Tibial nerve (tissue), 4 donors: ENCODE results near the gene ETNK2. TPM values are rescaled to one million over a fixed set of nuclear protein-coding genes. Genes with fewer than 3 reads are reported as not detected.
A peak's percentile ranks its signal among the peaks of the same experiment; 100 is the strongest.

Experiments
- DNase-seq, 2 donors: peaks; one replicate each; pipeline ENCODE4 v3.0.0-alpha.2; 2019; ENCODE audit warnings: low spot score in 2 of 2
- H3K27ac ChIP-seq, 4 donors: fragments of 200-600 bp; sonication (generic) in 3 of 4; one replicate each; pipeline ENCODE4 v1.5.1; 2017 to 2019; ENCODE audit warnings: mild to moderate bottlenecking in 1 of 4
- H3K27me3 ChIP-seq, 2 donors: fragments of 200-600 bp; sonication (generic) in 1 of 2; one replicate each; pipeline versions ENCODE4 v1.5.1 to v1.6.0; 2017 to 2019
- H3K36me3 ChIP-seq, 3 donors: fragments of 200-600 bp; sonication (generic); one replicate each; pipeline ENCODE4 v1.5.1; 2018 to 2019
- H3K4me1 ChIP-seq, 4 donors: fragments of 200-600 bp; sonication (generic) in 3 of 4; one replicate each; pipeline ENCODE4 v1.5.1; 2017 to 2019
- H3K4me3 ChIP-seq, 4 donors: fragments of 200-600 bp; sonication (generic) in 3 of 4; one replicate each; pipeline ENCODE4 v1.5.1; 2017 to 2019; ENCODE audit warnings: mild to moderate bottlenecking in 1 of 4, moderate library complexity in 1 of 4
- H3K9me3 ChIP-seq, 4 donors: fragments of 200-600 bp; sonication (generic) in 3 of 4; one replicate each; pipeline ENCODE4 v1.5.1; 2017 to 2019
- CTCF ChIP-seq, 5 experiments: fragments of 200-600 bp in 3 of 5; fragments of 450-650 bp in 2 of 5; sonication (generic) in 3 of 5; IDR thresholded peaks; one replicate each; pipeline ENCODE4 v1.5.1; 2016 to 2019; ENCODE audit warnings: antibody characterized with exemption in 5 of 5, mild to moderate bottlenecking in 3 of 5, moderate library complexity in 2 of 5
- EP300 ChIP-seq, 2 donors: sonication (generic); formaldehyde crosslinking; IDR thresholded peaks; one replicate each; pipeline ENCODE4 v1.6.1; 2017; ENCODE audit warnings: antibody characterized with exemption in 2 of 2, mild to moderate bottlenecking in 1 of 2
- POLR2A ChIP-seq, 2 donors: fragments of 450-650 bp; IDR thresholded peaks; one replicate each; pipeline ENCODE4 v1.6.1; 2017; ENCODE audit warnings: antibody characterized with exemption in 2 of 2, mild to moderate bottlenecking in 2 of 2, moderate library complexity in 2 of 2
- WGBS, 2 donors: methylation state at CpG; one replicate each; pipeline ENCODE4 v1.1.5; 2018; 5-methylcytosine and 5-hydroxymethylcytosine counted together
- total RNA-seq, 4 donors: library from RNA; depleted of rRNA; stranded (reverse); fragments of >200 nt; gene quantifications; one replicate each; pipeline ENCODE4 v1.1.0, GENCODE V29; 2016

The ETNK2 gene
- total RNA-seq, 4 donors from 2014 or later, result 24.6 to 95.2 (median 67.8) TPM

GRCh38 chr1:204134103-204134502, 17.7 kb downstream of the ETNK2 start:
- DNase-seq, result no peak
- H3K27ac ChIP-seq, result no peak overlapping the region
- H3K4me1 ChIP-seq, result peaks cover 0 to 26% (median 5%) of the 10 kb centered on the region in 4 donors
- no peak overlapping the region for H3K4me3 ChIP-seq
- WGBS, 2 donors, result 79 to 85% methylated on average over 11 of the region's 11 CpGs
- TF ChIP-seq POLR2A (IDR thresholded peaks at IDR 0.05), result no peak
- TF ChIP-seq CTCF (IDR thresholded peaks at IDR 0.05), result no peak
- no peak for TF ChIP-seq EP300 (IDR thresholded peaks at IDR 0.05)
- no peaks in the 10 kb centered on the region for H3K9me3 ChIP-seq
- peaks cover 0 to 82% (median 0%) of the 10 kb centered on the region in 3 donors for H3K36me3 ChIP-seq
- no peaks in the 10 kb centered on the region for H3K27me3 ChIP-seq

DNA sequence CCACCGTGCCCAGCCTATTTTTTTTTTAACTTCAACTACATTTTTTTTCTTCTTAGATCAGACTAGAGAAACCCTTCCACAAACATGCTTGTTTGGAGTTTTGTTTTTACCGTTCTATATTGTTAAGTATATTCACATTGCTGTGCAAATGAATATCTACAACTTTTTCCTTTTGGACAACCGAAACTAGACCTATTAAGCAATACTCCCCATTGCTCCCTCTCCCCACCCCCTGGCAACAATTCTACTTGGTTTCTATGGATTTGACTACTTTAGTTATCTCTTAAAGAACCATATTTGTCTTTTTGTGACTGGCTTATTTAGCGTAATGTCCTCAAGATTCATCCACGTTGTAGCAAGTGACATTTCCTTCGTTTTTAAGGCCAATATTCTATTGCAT, 19.1 kb downstream of the ETNK2 start:
- Histone ChIP-seq H3K4me1 (peaks cover 0 to 40% (median 7%) of the 10 kb centered on the region in 4 donors), H3K36me3 (peaks cover 0 to 69% (median 0%) of the 10 kb centered on the region in 3 donors), H3K27me3 (no peaks in the 10 kb centered on the region), H3K4me3 (no peak overlapping the region), H3K27ac (no peak overlapping the region), H3K9me3 (no peaks in the 10 kb centered on the region)
- TF ChIP-seq CTCF (IDR thresholded peaks at IDR 0.05) (no peak), EP300 (IDR thresholded peaks at IDR 0.05) (no peak), POLR2A (IDR thresholded peaks at IDR 0.05) (no peak)
- no peak for DNase-seq
- WGBS, 2 donors, result 75 to 78% methylated on average over 6 of the region's 6 CpGs

DNA sequence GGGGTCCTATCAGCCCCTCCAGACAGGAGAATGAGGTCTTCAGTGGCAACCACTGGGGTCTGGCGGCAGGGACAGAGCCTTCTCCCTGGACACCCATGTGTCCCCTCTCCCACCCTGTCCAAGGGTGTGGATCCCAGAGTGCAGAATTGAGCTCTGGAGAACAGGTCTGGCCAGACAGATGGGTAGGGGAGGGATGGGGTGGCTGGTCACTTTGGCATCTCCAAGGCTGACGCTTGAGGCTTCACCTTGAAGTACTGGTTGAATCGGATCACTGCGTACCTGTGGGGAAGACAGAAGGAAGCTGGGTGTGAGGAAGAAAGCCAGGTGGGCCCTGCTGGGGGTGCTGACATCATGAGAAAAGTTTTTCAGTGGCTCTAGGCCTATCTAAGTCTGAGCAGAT, 19.9 kb downstream of the ETNK2 start:
- Histone ChIP-seq H3K4me3 (no peak overlapping the region), H3K4me1 (peaks cover 0 to 48% (median 12%) of the 10 kb centered on the region in 4 donors), H3K27ac (peak overlapping the region in 1 of 4 donors; percentile 88), H3K36me3 (peaks cover 0 to 64% (median 0%) of the 10 kb centered on the region in 3 donors), H3K27me3 (no peaks in the 10 kb centered on the region), H3K9me3 (no peaks in the 10 kb centered on the region)
- TF ChIP-seq EP300 (IDR thresholded peaks at IDR 0.05) (no peak), CTCF (IDR thresholded peaks at IDR 0.05) (no peak), POLR2A (IDR thresholded peaks at IDR 0.05) (no peak)
- DNase-seq, result no peak
- WGBS, 2 donors, result 82 to 96% methylated on average over 4 of the region's 4 CpGs

DNA sequence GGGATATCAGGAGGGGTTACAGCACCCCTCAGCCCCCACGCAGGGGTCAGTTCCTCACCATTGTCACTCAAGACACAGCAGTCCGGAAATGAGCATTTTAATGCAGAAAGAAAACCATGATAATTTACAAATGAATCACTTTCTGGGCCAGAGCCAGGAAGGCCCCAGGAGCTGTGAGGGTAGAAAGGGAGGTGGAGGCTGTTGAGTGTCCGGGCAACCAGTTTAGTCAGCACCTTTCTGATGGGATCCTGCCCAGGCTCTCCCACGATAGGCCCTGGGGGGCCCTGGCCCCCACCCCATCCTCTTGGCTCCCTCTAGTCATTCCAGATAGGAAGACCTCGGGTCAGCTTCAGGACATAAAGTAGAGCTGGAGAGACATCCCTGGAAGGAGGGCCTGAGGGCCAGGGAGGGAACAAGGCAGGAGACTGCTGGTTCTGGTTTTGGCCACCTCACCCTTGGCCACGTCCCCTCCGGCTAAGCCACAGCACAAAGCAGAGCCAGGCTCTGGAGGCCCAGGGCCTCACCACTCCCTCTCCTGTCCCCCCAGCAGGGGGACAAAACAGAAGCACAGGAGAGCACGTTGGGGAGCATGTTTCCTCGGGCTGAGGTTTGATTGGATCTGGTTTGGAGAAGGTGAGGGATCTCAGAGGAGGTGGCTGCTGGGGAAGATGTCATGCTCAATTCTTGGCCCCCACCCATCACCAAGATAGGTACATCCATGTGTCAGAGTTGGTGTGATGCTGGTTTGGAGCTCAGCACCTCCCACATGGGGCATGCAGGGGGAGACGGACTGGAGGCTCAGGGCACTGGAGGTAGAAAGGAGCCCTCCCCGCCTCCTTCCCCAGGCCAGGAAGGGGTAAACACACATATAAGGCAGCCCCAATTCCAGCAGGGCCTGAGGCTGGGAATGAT, 20.6 kb downstream of the ETNK2 start:
- TF ChIP-seq EP300 (IDR thresholded peaks at IDR 0.05) (no peak), POLR2A (IDR thresholded peaks at IDR 0.05) (no peak), CTCF (IDR thresholded peaks at IDR 0.05) (no peak)
- DNase-seq, result peak in 1 of 2 donors; percentile 44
- no peak overlapping the region for H3K4me3 ChIP-seq
- peak overlapping the region in 2 of 4 donors; percentile 73 to 88 for H3K27ac ChIP-seq
- H3K4me1 ChIP-seq, result peaks cover 0 to 55% (median 17%) of the 10 kb centered on the region in 4 donors
- no peaks in the 10 kb centered on the region for H3K27me3 ChIP-seq
- WGBS, 2 donors, result 49 to 54% methylated on average over 8 to 10 of the region's 11 CpGs
- peaks cover 0 to 64% (median 0%) of the 10 kb centered on the region in 3 donors for H3K36me3 ChIP-seq
- H3K9me3 ChIP-seq, result no peaks in the 10 kb centered on the region

DNA sequence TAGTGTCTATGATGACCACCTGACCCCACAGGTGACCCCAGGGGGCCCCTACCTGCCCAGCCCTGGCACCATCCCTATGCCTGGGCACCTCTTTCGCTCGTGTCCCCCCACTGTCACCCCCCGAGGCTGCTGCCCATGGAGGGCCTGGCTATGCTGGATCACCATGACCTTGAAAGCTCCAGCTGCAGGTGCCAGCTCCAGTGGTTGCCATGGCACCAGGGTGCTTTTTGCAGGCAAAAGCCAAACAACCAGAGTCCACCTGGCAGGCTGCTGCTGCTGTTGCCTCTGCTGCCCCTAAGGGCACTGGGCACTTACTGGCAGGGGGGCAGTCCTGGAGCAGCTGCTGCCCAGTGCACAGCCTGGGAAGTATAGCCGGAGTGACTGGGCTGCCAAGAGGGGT, 21.7 kb downstream of the ETNK2 start:
- Histone ChIP-seq H3K4me3 (no peak overlapping the region), H3K9me3 (no peaks in the 10 kb centered on the region), H3K27ac (peak overlapping the region in 2 of 4 donors; percentile 73 to 88), H3K27me3 (no peaks in the 10 kb centered on the region), H3K4me1 (peaks cover 0 to 66% (median 17%) of the 10 kb centered on the region in 4 donors), H3K36me3 (peaks cover 0 to 64% (median 0%) of the 10 kb centered on the region in 3 donors)
- WGBS, 2 donors, result 81 to 91% methylated on average over 3 to 4 of the region's 4 CpGs
- no peak for TF ChIP-seq CTCF (IDR thresholded peaks at IDR 0.05)
- no peak for DNase-seq
